Endothelial cell of umbilical vein (primary cell): Measurements from ENCODE around the gene MS4A13. TPM values are rescaled to one million over a fixed set of nuclear protein-coding genes. Genes with fewer than 3 reads are reported as not detected.

Source experiments
- BruUV-seq: library from RNA; stranded (reverse); fragments of 400-500 nt; replicated peaks from 2 replicates; lab custom pipeline; 2021; lab: Mats Ljungman, UMichigan
- CTCF ChIA-PET: fragments of 300-600, 350-600 bp; sonication (Branson Sonifier 250); formaldehyde crosslinking; loops from one replicate; lab custom pipeline; 2021; ENCODE audit warnings: antibody characterized with exemption, inconsistent platforms; lab: Charles Lee
- POLR2A ChIA-PET: fragments of 300-600, 350-600 bp; sonication (Branson Sonifier 250); formaldehyde crosslinking; loops from one replicate; lab custom pipeline; 2021; ENCODE audit warnings: antibody characterized with exemption, inconsistent platforms; lab: Charles Lee
- DNase-seq: peaks from one replicate; pipeline ENCODE4 v3.0.0-alpha.2; 2011; ENCODE audit warnings: low read depth, low spot score
- FAIRE-seq: peaks from 2 replicates; lab custom pipeline; 2011; peaks lifted over from hg19 to GRCh38; lab: Jason Lieb, UNC
- H2AFZ ChIP-seq: 2 replicates; pipeline ENCODE4 v1.6.0; 2012; ENCODE audit warnings: low read depth, low read length, control low read depth, inconsistent platforms
- H3K27ac ChIP-seq: 2 replicates; pipeline ENCODE4 v1.5.1; 2011; ENCODE audit warnings: low read depth, mild to moderate bottlenecking, control low read depth, low read length, moderate library complexity; ENCODE audit not compliant: insufficient read depth
- H3K27me3 ChIP-seq, 2 experiments: 2 replicates each; pipeline versions ENCODE4 v1.6.0 to v1.6.1; 2011; ENCODE audit warnings: low read length in 2 of 2, mixed read lengths in 1 of 2; ENCODE audit not compliant: control insufficient read depth in 2 of 2, insufficient read depth in 2 of 2
- H3K36me3 ChIP-seq, 2 experiments: 2 replicates in 1 of 2; 3 replicates in 1 of 2; pipeline ENCODE4 v1.5.1; 2011; ENCODE audit warnings: low read length in 2 of 2, mild to moderate bottlenecking in 1 of 2, moderate library complexity in 1 of 2; ENCODE audit not compliant: control insufficient read depth in 2 of 2, insufficient read depth in 2 of 2; ENCODE audit errors: extremely low read depth in 1 of 2
- H3K4me1 ChIP-seq: 3 replicates; pipeline ENCODE4 v1.5.1; 2011; ENCODE audit warnings: mild to moderate bottlenecking, low read length; ENCODE audit not compliant: control insufficient read depth, insufficient read depth; ENCODE audit errors: extremely low read depth
- H3K4me2 ChIP-seq: 2 replicates; pipeline ENCODE4 v1.6.1; 2011; ENCODE audit warnings: low read length, control low read depth, mixed read lengths; ENCODE audit not compliant: insufficient read depth
- H3K4me3 ChIP-seq, 3 experiments: fragments of 200-600 bp in 1 of 3; sonication (generic), shearing (Covaris generic) in 1 of 3; replicated peaks in 1 of 3; 2 replicates each; pipeline ENCODE4 v1.5.1; 2011 to 2016; ENCODE audit warnings: control low read depth in 3 of 3, low read length in 3 of 3, mild to moderate bottlenecking in 2 of 3, inconsistent platforms in 1 of 3, low read depth in 1 of 3, moderate library complexity in 1 of 3; ENCODE audit not compliant: insufficient read depth in 1 of 3
- H3K79me2 ChIP-seq: 2 replicates; pipeline ENCODE4 v1.6.0; 2012; ENCODE audit warnings: low read length, inconsistent platforms; ENCODE audit not compliant: control insufficient read depth, insufficient read depth
- H3K9ac ChIP-seq: replicated peaks from 2 replicates; pipeline ENCODE3; 2011; ENCODE audit warnings: low read length, control low read depth; ENCODE audit not compliant: insufficient read depth; ENCODE audit errors: extremely low read depth
- H3K9me1 ChIP-seq: replicated peaks from 3 replicates; pipeline ENCODE4 v1.6.0; 2011; ENCODE audit warnings: mild to moderate bottlenecking, low read length; ENCODE audit not compliant: control insufficient read depth, insufficient read depth; ENCODE audit errors: extremely low read depth
- H3K9me3 ChIP-seq: replicated peaks from 2 replicates; pipeline ENCODE4 v1.5.1; 2012; ENCODE audit warnings: low read length, inconsistent platforms; ENCODE audit not compliant: control insufficient read depth, insufficient read depth
- H4K20me1 ChIP-seq: replicated peaks from 2 replicates; pipeline ENCODE3; 2011; ENCODE audit warnings: mild to moderate bottlenecking, low read length; ENCODE audit not compliant: control insufficient read depth, insufficient read depth; ENCODE audit errors: extremely low read depth
- EZH2 ChIP-seq: IDR thresholded peaks from 2 replicates; pipeline ENCODE4 v1.6.1; 2012; ENCODE audit warnings: borderline replicate concordance, low read depth, mild to moderate bottlenecking, moderate library complexity, low read length, inconsistent platforms; ENCODE audit not compliant: severe bottlenecking
- FOS ChIP-seq: IDR thresholded peaks from 2 replicates; pipeline ENCODE4 v1.6.1; 2011; ENCODE audit warnings: mild to moderate bottlenecking, low read length, moderate library complexity, borderline replicate concordance; ENCODE audit not compliant: insufficient read depth
- GATA2 ChIP-seq: IDR thresholded peaks from 2 replicates; pipeline ENCODE4 v1.7.0; 2011; ENCODE audit warnings: low read depth, mild to moderate bottlenecking, moderate library complexity, mixed read lengths, low read length; ENCODE audit not compliant: insufficient read length, insufficient read depth
- JUN ChIP-seq: IDR thresholded peaks from 2 replicates; pipeline ENCODE4 v1.6.1; 2011; ENCODE audit warnings: borderline replicate concordance, low read depth; ENCODE audit not compliant: insufficient read length, insufficient read depth
- MYC ChIP-seq: IDR thresholded peaks from one replicate; pipeline ENCODE4 v1.6.1; 2011; ENCODE audit warnings: mild to moderate bottlenecking, low read depth, low read length
- POLR2A ChIP-seq: IDR thresholded peaks from 2 replicates; pipeline ENCODE4 v1.6.1; 2012; ENCODE audit warnings: low read depth, mild to moderate bottlenecking, control low read depth, low read length
- POLR2AphosphoS5 ChIP-seq: IDR thresholded peaks from 2 replicates; pipeline ENCODE4 v1.6.1; 2012; ENCODE audit warnings: low read depth, mild to moderate bottlenecking, control low read depth, low read length, moderate library complexity; ENCODE audit not compliant: insufficient read depth
- dilution Hi-C: fragments of 300-500 bp; cut with MboI; formaldehyde crosslinking; loops from one replicate; pipeline ENCODE4 v1.15.0; 2019; ENCODE audit warnings: low sequenced_read_pairs; ENCODE audit not compliant: extremely low pct_ligation_motif_present
- intact Hi-C: fragments of 100-400 bp; cut with micrococcal nuclease; formaldehyde crosslinking; loops from one replicate; pipeline ENCODE4 v1.10.0; 2022
- polyA plus RNA-seq, 4 experiments: library from polyadenylated mRNA; depleted of rRNA in 3 of 4; stranded (reverse) in 3 of 4; unstranded in 1 of 4; fragments of >200 nt; gene quantifications; 2 replicates each; pipeline versions ENCODE4 v1.2.1 to v1.2.3, GENCODE V29; 2011 to 2012; ENCODE audit warnings: missing spikeins in 1 of 4
- total RNA-seq: library from RNA; stranded (reverse); gene quantifications from 2 replicates; pipeline ENCODE4 v1.2.3, GENCODE V29; 2021
- TF ChIP-seq, protein P1 (sequence below): IDR thresholded peaks from 2 replicates; pipeline ENCODE4 v1.6.1; 2011; ENCODE audit not compliant: insufficient read depth, insufficient read length
- TF ChIP-seq, protein P2 (sequence below), 2 donors: IDR thresholded peaks; 1 replicate in 1 of 2; 2 replicates in 1 of 2; pipeline ENCODE4 v1.5.1; 2011; ENCODE audit warnings: low read length in 2 of 2, mild to moderate bottlenecking in 2 of 2, moderate library complexity in 2 of 2, control low read depth in 1 of 2, inconsistent platforms in 1 of 2, low read depth in 1 of 2; ENCODE audit not compliant: insufficient read depth in 1 of 2; ENCODE audit errors: extremely low read depth in 1 of 2

The MS4A13 gene
- total and polyA plus RNA-seq, 2 donors (not counting 3 experiments of a cell fraction or from before 2014, with no cell fraction given): not detected

DNA sequence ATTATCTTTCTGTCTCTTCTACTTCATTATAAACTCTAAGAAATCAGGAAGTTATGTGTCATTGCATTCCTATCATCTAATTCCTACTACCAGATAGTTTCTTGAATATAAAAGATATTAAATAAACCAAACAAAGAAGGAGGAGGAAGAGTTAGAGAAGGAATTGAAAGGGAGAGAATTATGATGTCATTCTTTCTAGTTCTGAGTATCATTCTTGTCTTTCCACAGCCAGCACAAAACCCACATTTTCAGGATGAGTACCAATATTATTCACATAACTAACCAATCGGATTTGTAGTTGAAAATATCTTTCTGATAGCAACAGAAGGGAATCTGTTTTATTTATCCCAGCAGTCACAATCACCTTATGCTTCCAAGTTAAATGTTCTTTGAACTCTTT, 13.3 kb downstream of the MS4A13 start:
- H2AFZ ChIP-seq: no peak overlapping the region
- intact Hi-C loops: no loop called here
- H4K20me1 ChIP-seq: no peaks in the 10 kb centered on the region
- DNase-seq: no peak
- no TSS peak for BruUV-seq
- H3K9ac ChIP-seq: no peak overlapping the region
- dilution Hi-C loops: no loop called here
- CTCF ChIA-PET: no interaction called here
- FAIRE-seq: no peak
- no peak for TF ChIP-seq FOS
- TF ChIP-seq, protein P1, sequence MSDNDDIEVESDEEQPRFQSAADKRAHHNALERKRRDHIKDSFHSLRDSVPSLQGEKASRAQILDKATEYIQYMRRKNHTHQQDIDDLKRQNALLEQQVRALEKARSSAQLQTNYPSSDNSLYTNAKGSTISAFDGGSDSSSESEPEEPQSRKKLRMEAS: no peak
- no peak for TF ChIP-seq GATA2
- TF ChIP-seq EZH2: no peak
- no peaks in the 10 kb centered on the region for H3K79me2 ChIP-seq
- H3K4me2 ChIP-seq: no peak overlapping the region
- no peaks in the 10 kb centered on the region for H3K9me1 ChIP-seq
- H3K9me3 ChIP-seq: no peaks in the 10 kb centered on the region
- H3K4me1 ChIP-seq: no peaks in the 10 kb centered on the region
- POLR2A ChIA-PET: no interaction called here
- no peaks in the 10 kb centered on the region for H3K27me3 ChIP-seq
- H3K27ac ChIP-seq: no peak overlapping the region
- no peaks in the 10 kb centered on the region for H3K36me3 ChIP-seq
- no peak overlapping the region for H3K4me3 ChIP-seq

DNA sequence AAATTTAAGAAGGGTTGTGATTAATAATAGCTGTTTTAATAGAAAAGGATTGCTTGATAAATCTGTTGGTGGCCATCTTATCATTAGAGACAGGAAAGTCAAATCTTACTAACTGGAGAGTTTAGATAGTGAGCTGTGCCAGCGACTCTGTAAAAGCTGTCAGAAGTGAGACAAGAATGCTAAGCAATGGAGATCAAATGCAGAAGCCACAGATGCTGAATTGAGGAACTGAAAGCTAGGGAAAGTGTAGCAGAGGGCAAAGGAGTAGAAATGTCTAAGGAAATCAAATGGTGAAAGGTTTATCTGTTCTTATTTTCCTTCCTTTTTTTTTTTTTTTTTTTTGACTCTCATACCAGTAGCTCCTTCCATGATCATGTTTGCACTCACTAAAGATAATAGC, 13.7 kb downstream of the MS4A13 start:
- Histone ChIP-seq H3K27ac (no peak overlapping the region), H3K4me1 (no peaks in the 10 kb centered on the region), H3K4me2 (no peak overlapping the region), H3K79me2 (no peaks in the 10 kb centered on the region), H3K9me3 (no peaks in the 10 kb centered on the region), H3K9ac (no peak overlapping the region), H2AFZ (no peak overlapping the region), H4K20me1 (no peaks in the 10 kb centered on the region), H3K27me3 (no peaks in the 10 kb centered on the region), H3K9me1 (no peaks in the 10 kb centered on the region), H3K36me3 (no peaks in the 10 kb centered on the region), H3K4me3 (no peak overlapping the region)
- BruUV-seq: no TSS peak
- dilution Hi-C loops (no loop called here), intact Hi-C loops (no loop called here)
- no peak for FAIRE-seq
- TF ChIP-seq POLR2AphosphoS5: no peak
- TF ChIP-seq POLR2A: no peak
- TF ChIP-seq JUN: no peak
- no peak for TF ChIP-seq FOS
- TF ChIP-seq, protein P1: no peak
- no peak for TF ChIP-seq MYC
- no peak for TF ChIP-seq GATA2
- TF ChIP-seq, protein P2, sequence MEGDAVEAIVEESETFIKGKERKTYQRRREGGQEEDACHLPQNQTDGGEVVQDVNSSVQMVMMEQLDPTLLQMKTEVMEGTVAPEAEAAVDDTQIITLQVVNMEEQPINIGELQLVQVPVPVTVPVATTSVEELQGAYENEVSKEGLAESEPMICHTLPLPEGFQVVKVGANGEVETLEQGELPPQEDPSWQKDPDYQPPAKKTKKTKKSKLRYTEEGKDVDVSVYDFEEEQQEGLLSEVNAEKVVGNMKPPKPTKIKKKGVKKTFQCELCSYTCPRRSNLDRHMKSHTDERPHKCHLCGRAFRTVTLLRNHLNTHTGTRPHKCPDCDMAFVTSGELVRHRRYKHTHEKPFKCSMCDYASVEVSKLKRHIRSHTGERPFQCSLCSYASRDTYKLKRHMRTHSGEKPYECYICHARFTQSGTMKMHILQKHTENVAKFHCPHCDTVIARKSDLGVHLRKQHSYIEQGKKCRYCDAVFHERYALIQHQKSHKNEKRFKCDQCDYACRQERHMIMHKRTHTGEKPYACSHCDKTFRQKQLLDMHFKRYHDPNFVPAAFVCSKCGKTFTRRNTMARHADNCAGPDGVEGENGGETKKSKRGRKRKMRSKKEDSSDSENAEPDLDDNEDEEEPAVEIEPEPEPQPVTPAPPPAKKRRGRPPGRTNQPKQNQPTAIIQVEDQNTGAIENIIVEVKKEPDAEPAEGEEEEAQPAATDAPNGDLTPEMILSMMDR (IDR thresholded peaks at IDR 0.05; ENCODE audit: extremely low read depth in 1 of 2, insufficient read depth in 1 of 2, low read depth in 1 of 2, low read length in 2 of 2): no peak
- TF ChIP-seq EZH2: no peak
- ChIA-PET CTCF (no interaction called here), POLR2A (no interaction called here)
- no peak for DNase-seq
